Measurements from ENCODE around the gene ROMO1.
A peak's percentile ranks its signal among the peaks of the same experiment; 100 is the strongest.

Gene ROMO1

DNA sequence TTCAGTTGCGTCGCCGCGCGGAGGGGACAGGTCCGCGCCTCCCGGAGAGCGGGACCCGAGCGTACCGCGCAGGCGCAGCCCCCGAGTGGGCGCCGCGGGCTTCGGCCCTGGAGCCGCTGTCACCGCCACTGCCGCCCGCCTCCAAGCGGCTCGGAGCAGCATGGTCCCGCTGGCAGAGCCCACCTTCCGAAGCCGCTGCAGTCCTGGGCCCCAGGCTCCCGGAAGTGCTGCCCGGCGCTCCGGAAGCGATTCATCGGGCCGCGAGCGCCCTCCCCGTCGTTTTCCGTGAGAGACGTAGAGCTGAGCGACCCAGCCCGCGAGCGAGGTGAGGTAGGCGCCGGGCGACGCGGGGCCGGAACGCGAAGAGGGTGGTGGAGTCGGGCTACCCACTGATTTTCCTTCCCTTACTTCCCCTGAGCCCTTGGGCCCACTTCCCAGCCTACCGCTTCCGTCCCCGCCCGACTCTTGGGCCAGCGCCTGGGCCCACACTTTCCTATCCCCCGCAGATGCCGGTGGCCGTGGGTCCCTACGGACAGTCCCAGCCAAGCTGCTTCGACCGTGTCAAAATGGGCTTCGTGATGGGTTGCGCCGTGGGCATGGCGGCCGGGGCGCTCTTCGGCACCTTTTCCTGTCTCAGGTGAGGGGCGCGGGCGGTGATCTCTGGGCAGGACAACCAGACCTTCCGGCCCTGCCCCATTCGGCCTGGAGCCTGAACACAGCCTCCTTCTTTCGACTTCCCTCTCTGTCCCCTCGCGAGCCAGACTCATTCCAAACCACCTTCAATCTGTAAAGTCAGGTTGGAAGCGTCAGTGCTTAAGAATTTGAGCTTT is at the start of gene ROMO1, which contains the start of gene NFS1:
Gene ROMO1 (plus strand): TSS at position 279 of the 830 bp plus-strand sequence. CDS start 228 bp downstream, at position 507.
Gene NFS1 (minus strand): TSS at position 226 of the 830 bp plus-strand sequence. CDS start 64 bp downstream, at position 162.
- DNase-seq (ENCODE audit: low read depth in 2 of 2), result peak; percentile 78 to 83

DNA sequence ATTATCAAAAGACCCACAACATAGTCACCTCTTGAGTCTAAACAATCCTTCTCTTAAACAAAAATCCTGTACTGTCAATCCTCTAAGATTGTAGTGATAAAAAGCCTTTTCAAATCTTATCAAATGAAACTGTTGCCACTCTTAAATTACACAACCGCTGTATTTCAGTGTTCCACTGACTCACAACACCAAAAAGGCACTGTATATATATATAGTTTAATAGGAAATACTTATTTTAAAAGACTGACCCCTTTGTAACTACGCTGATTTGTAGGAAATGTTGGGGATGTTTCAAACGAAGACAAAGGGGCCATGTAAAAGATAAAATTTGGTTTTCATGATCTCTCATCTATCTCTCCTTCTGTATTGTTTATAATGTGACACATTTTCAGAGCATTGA is 48.6 kb upstream of the ROMO1 start:
- H3K4me3 ChIP-seq (replicated peaks in 1 of 2; ENCODE audit: low read depth in 2 of 2, low read length in 2 of 2), result no peak overlapping the region
- TF ChIP-seq CTCF (IDR thresholded peaks at IDR 0.05; ENCODE audit: low read depth, low read length), result no peak
- DNase-seq (ENCODE audit: low read depth in 2 of 2), result no peak

More for the DNA sequence above, at the start of gene ROMO1, which contains the start of gene NFS1:
- no peak for TF ChIP-seq CTCF (IDR thresholded peaks at IDR 0.05; ENCODE audit: low read depth, low read length)
- H3K4me3 ChIP-seq (replicated peaks in 1 of 2; ENCODE audit: low read depth in 2 of 2, low read length in 2 of 2), result peak within 1 kb of the TSS; percentile 98 to 100

DNA sequence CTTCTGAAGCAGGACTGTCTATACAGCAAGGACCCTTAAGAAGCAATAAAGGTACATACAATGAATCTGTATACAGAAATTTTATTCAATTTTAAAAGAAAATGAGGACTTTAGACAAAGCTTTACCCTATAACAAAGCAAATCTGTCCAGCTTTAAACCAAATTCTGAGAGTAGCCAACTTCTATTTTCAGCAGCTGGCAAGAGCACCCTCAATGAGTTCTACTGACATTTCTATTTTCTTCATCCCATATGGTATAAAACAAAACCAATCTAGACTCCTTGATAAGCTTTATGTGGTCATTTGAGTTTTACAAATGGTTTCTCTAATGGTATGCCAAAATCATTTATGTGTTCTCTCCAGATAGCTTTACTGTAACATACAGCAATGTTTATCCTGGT is 47.2 kb upstream of the ROMO1 start:
- H3K4me3 ChIP-seq (replicated peaks in 1 of 2; ENCODE audit: low read depth in 2 of 2, low read length in 2 of 2), result no peak overlapping the region
- no peak for TF ChIP-seq CTCF (IDR thresholded peaks at IDR 0.05; ENCODE audit: low read depth, low read length)
- DNase-seq (ENCODE audit: low read depth in 2 of 2), result no peak

- no peak for TF ChIP-seq CTCF (IDR thresholded peaks at IDR 0.05; ENCODE audit: low read depth, low read length)
- H3K4me3 ChIP-seq (replicated peaks in 1 of 2; ENCODE audit: low read depth in 2 of 2, low read length in 2 of 2), result no peak overlapping the region
- no peak for DNase-seq (ENCODE audit: low read depth in 2 of 2)
Observed at GRCh38 chr20:35652641-35653429, 46.4 kb upstream of the ROMO1 start.

DNA sequence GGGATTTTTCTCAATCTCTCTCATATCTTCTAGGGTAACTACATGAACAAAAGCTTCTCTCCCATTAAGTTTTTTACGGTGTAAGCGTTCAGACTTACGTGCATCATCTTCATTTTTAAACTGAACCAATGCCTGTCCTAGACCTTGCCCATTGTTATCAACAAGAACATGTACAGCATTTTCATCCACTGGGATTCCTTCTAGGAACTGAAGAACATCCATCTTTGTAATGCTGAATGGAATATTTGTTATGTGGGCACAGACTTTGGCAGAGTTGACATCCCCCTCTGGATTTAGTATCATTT is 45.8 kb upstream of the ROMO1 start:
- DNase-seq (ENCODE audit: low read depth in 2 of 2), result no peak
- TF ChIP-seq CTCF (IDR thresholded peaks at IDR 0.05; ENCODE audit: low read depth, low read length), result no peak
- no peak overlapping the region for H3K4me3 ChIP-seq (replicated peaks in 1 of 2; ENCODE audit: low read depth in 2 of 2, low read length in 2 of 2)

DNA sequence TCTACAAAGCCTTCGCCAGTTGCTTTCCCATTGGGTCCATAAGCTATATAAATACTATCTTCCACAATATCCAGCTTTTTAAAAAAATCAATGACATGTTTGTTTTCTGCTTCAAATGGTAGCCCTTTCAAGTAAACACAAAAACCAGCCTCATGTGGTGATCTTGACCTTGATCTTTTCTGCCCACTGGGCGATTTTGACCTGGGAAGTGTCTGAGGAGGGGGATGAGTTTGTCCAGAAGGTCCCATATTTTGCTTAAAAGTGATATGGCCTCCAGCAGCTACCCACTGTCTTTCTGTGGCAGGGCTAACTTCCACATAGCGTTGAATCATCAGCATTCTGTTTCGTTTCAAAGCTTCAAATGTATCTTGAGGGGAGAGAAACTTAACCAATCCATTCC is 45.3 kb upstream of the ROMO1 start:
- no peak for DNase-seq (ENCODE audit: low read depth in 2 of 2)
- no peak for TF ChIP-seq CTCF (IDR thresholded peaks at IDR 0.05; ENCODE audit: low read depth, low read length)
- no peak overlapping the region for H3K4me3 ChIP-seq (replicated peaks in 1 of 2; ENCODE audit: low read depth in 2 of 2, low read length in 2 of 2)
